GM12891 (cell line): ENCODE data around the gene SAMD8.

ENCODE experiments used
- DNase-seq: peaks from one replicate; pipeline ENCODE4 v3.0.0; 2011; ENCODE audit warnings: low spot score; ENCODE audit not compliant: insufficient read length
- FAIRE-seq: peaks from 2 replicates; lab custom pipeline; 2011; peaks lifted over from hg19 to GRCh38; lab: Jason Lieb, UNC
- PAX5 ChIP-seq: IDR thresholded peaks from 2 replicates; pipeline ENCODE4 v1.6.1; 2011; ENCODE audit warnings: low read length, moderate library complexity, mild to moderate bottlenecking; ENCODE audit not compliant: insufficient read depth, severe bottlenecking
- POLR2A ChIP-seq: IDR thresholded peaks from 2 replicates; pipeline ENCODE4 v1.6.1; 2011; ENCODE audit warnings: low read depth, low read length, control low read depth
- POLR2AphosphoS5 ChIP-seq: IDR thresholded peaks from 2 replicates; pipeline ENCODE4 v1.6.1; 2011; ENCODE audit warnings: low read depth, low read length, control low read depth
- POU2F2 ChIP-seq: IDR thresholded peaks from 2 replicates; pipeline ENCODE4 v1.6.1; 2011; ENCODE audit warnings: low read depth, mild to moderate bottlenecking, control low read depth, low read length, moderate library complexity
- SPI1 ChIP-seq: IDR thresholded peaks from 2 replicates; pipeline ENCODE4 v1.6.1; 2011; ENCODE audit warnings: low read depth, low read length, control low read depth
- TAF1 ChIP-seq: IDR thresholded peaks from 2 replicates; pipeline ENCODE4 v1.6.1; 2011; ENCODE audit warnings: low read depth, low read length, control low read depth

The SAMD8 gene

GRCh38 chr10:75070961-75071428 is 40.5 kb upstream of the SAMD8 start:
- FAIRE-seq (no peak), DNase-seq (no peak)
- TF ChIP-seq SPI1 (no peak), TAF1 (no peak), POU2F2 (no peak), PAX5 (no peak), POLR2A (no peak)

- TF ChIP-seq POLR2A (no peak), POU2F2 (no peak), POLR2AphosphoS5 (no peak), TAF1 (no peak), PAX5 (no peak), SPI1 (no peak)
- DNase-seq (no peak), FAIRE-seq (no peak)
Measured at GRCh38 chr10:75071756-75072155, 39.7 kb upstream of the SAMD8 start.

- FAIRE-seq (no peak), DNase-seq (no peak)
- TF ChIP-seq SPI1 = no peak
- no peak for TF ChIP-seq TAF1
- no peak for TF ChIP-seq POLR2AphosphoS5
- TF ChIP-seq POU2F2 = no peak
- no peak for TF ChIP-seq POLR2A
- no peak for TF ChIP-seq PAX5
Measured at GRCh38 chr10:75072727-75073126, 38.7 kb upstream of the SAMD8 start.

- no peak for FAIRE-seq
- TF ChIP-seq TAF1 (no peak), PAX5 (no peak), SPI1 (no peak), POLR2AphosphoS5 (no peak), POU2F2 (no peak), POLR2A (no peak)
Measured at GRCh38 chr10:75073442-75073841, 38.0 kb upstream of the SAMD8 start.

GRCh38 chr10:75074711-75075445 is 36.6 kb upstream of the SAMD8 start:
- FAIRE-seq (no peak), DNase-seq (no peak)
- no peak for TF ChIP-seq SPI1
- no peak for TF ChIP-seq POLR2A
- TF ChIP-seq POLR2AphosphoS5 = no peak
- TF ChIP-seq PAX5 = no peak
- TF ChIP-seq TAF1 = no peak
- TF ChIP-seq POU2F2 = no peak

More at GRCh38 chr10:75073442-75073841, 38.0 kb upstream of the SAMD8 start:
- DNase-seq = no peak

GRCh38 chr10:75076348-75076747 is 35.1 kb upstream of the SAMD8 start:
- FAIRE-seq (no peak), DNase-seq (no peak)
- TF ChIP-seq TAF1 (no peak), POLR2A (no peak), POU2F2 (no peak), SPI1 (no peak)

GRCh38 chr10:75079436-75080083 is 31.9 kb upstream of the SAMD8 start:
- TF ChIP-seq POLR2A (no peak), TAF1 (no peak), POLR2AphosphoS5 (no peak), SPI1 (no peak), POU2F2 (no peak), PAX5 (no peak)
- DNase-seq = no peak
- FAIRE-seq = no peak

- no peak for TF ChIP-seq POU2F2
- TF ChIP-seq TAF1 = no peak
- TF ChIP-seq PAX5 = no peak
- no peak for TF ChIP-seq POLR2AphosphoS5
- TF ChIP-seq POLR2A = no peak
- no peak for TF ChIP-seq SPI1
- no peak for DNase-seq
- no peak for FAIRE-seq
Measured at GRCh38 chr10:75080554-75080953, 30.9 kb upstream of the SAMD8 start.

GRCh38 chr10:75081379-75081778 is 30.1 kb upstream of the SAMD8 start:
- TF ChIP-seq POLR2A = no peak
- no peak for TF ChIP-seq SPI1
- TF ChIP-seq TAF1 = no peak
- no peak for TF ChIP-seq POU2F2
- TF ChIP-seq POLR2AphosphoS5 = no peak
- no peak for TF ChIP-seq PAX5
- DNase-seq (no peak), FAIRE-seq (no peak)
